IMR-90 (cell line): Measurements from ENCODE around the gene FKRP.

Experiments used
- CTCF ChIP-seq: conservative IDR thresholded peaks from 2 replicates; pipeline ENCODE4 v1.5.1; 2012; ENCODE audit warnings: mild to moderate bottlenecking, low read depth, low read length, improper control_type of control experiment
- POLR2A ChIP-seq: IDR thresholded peaks from 2 replicates; pipeline ENCODE4 v1.6.1; 2012; ENCODE audit warnings: mild to moderate bottlenecking, low read depth, low read length
- RAD21 ChIP-seq: IDR thresholded peaks from 2 replicates; pipeline ENCODE4 v1.6.1; 2012; ENCODE audit warnings: low read length, improper control_type of control experiment
- RFX5 ChIP-seq: IDR thresholded peaks from 2 replicates; pipeline ENCODE4 v1.8.0; 2012; ENCODE audit warnings: low read depth, mild to moderate bottlenecking, low read length, moderate library complexity
- USF2 ChIP-seq: fragments of 150-350 bp; IDR thresholded peaks from 2 replicates; pipeline ENCODE4 v1.6.1; 2017; ENCODE audit warnings: mild to moderate bottlenecking, antibody characterized with exemption, low read length, low read depth

- TF ChIP-seq CTCF = no peak
- TF ChIP-seq USF2 = no peak
- no peak for TF ChIP-seq POLR2A
- TF ChIP-seq RAD21 = no peak
- TF ChIP-seq RFX5 = no peak
These were observed 23.9 kb upstream of the FKRP start for GRCh38 chr19:46722004-46722380.
